BJ (cell line): ENCODE results near the gene PKMYT1. TPM values are rescaled to one million over a fixed set of nuclear protein-coding genes. Genes with fewer than 3 reads are reported as not detected.

ENCODE experiments used
- CTCF ChIA-PET: fragments of 350-600 bp; formaldehyde crosslinking; extraction: SDS; loops from one replicate; lab custom pipeline; 2021; ENCODE audit warnings: antibody characterized with exemption, inconsistent platforms; lab: Yijun Ruan, JAX
- POLR2A ChIA-PET: fragments of 300-600 bp; sonication (Branson Sonifier 250); formaldehyde crosslinking; extraction: SDS; loops from one replicate; lab custom pipeline; 2021; ENCODE audit warnings: antibody characterized with exemption; lab: Charles Lee
- DNase-seq: peaks from one replicate; pipeline ENCODE4 v3.0.0-alpha.2; 2011; ENCODE audit warnings: low read depth
- H3K27me3 ChIP-seq: 2 replicates; pipeline ENCODE4 v1.6.0; 2011; ENCODE audit warnings: low read length; ENCODE audit not compliant: control insufficient read depth, insufficient read depth
- H3K36me3 ChIP-seq: 2 replicates; pipeline ENCODE4 v1.5.1; 2011; ENCODE audit warnings: low read length; ENCODE audit not compliant: control insufficient read depth, insufficient read depth
- H3K4me3 ChIP-seq: 2 replicates; pipeline ENCODE4 v1.5.1; 2011; ENCODE audit warnings: low read depth, mild to moderate bottlenecking, control low read depth, low read length
- polyA plus RNA-seq: library from polyadenylated mRNA; depleted of rRNA; stranded (reverse); fragments of >200 nt; gene quantifications from 2 replicates; pipeline ENCODE4 v1.2.3, GENCODE V29; 2011
- TF ChIP-seq, protein P1 (sequence below): IDR thresholded peaks from 2 replicates; pipeline ENCODE4 v1.5.1; 2011; ENCODE audit warnings: low read depth, mild to moderate bottlenecking, control low read depth, inconsistent platforms, low read length, moderate library complexity; ENCODE audit not compliant: insufficient read depth

The PKMYT1 gene
- polyA plus RNA-seq, 1 experiment, result 6.9 TPM

DNA sequence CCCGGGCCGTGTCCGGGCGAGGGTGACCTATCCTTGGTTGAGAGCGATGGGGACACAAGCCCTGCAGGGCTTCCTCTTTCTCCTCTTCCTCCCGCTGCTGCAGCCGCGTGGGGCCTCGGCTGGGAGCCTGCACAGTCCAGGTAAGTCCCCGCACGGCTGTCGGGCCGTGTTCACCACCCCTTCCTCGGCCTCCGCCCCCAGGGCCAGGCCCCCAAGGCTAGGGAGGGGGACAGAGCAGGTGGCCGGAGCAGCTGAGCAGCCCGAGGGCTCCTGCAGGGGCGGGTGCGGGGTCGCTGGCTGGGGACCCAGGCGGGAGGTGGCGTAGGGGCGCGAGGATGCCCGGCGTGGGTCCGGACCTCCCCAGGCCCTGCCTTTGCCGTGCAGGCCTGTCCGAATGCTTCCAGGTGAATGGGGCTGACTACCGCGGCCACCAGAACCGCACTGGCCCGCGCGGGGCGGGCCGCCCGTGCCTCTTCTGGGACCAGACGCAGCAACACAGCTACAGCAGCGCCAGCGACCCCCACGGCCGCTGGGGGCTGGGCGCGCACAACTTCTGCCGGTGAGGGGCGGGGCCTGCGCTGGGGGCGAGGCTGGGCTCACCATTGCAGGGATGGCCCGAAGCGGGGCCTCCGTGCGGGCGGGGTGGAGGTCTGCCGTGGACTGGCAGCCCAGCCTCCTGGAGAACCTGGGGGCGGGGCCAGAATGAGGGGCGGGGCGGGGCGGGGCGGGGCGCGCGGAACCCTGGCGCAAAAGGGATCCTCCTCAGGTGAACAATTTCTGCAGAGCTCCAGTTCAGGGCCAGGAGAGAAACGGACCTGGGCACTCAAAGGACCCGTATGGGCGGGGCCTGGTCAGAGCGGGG lies 15.5 kb downstream of the PKMYT1 start:
- TF ChIP-seq, protein P1, sequence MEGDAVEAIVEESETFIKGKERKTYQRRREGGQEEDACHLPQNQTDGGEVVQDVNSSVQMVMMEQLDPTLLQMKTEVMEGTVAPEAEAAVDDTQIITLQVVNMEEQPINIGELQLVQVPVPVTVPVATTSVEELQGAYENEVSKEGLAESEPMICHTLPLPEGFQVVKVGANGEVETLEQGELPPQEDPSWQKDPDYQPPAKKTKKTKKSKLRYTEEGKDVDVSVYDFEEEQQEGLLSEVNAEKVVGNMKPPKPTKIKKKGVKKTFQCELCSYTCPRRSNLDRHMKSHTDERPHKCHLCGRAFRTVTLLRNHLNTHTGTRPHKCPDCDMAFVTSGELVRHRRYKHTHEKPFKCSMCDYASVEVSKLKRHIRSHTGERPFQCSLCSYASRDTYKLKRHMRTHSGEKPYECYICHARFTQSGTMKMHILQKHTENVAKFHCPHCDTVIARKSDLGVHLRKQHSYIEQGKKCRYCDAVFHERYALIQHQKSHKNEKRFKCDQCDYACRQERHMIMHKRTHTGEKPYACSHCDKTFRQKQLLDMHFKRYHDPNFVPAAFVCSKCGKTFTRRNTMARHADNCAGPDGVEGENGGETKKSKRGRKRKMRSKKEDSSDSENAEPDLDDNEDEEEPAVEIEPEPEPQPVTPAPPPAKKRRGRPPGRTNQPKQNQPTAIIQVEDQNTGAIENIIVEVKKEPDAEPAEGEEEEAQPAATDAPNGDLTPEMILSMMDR, result no peak
- ChIA-PET POLR2A (interaction anchor here (0.6 kb wide), 1 partner anchor 74 kb away, joined by 3 read pairs; no protein-coding TSS in a partner anchor), CTCF (interaction anchor here (0.6 to 1.2 kb wide), 2 partner anchors 9 to 17 kb away, joined by 3 read pairs; no protein-coding TSS in a partner anchor)
- Histone ChIP-seq H3K36me3 (no peaks in the 10 kb centered on the region), H3K27me3 (peaks cover 37% of the 10 kb centered on the region), H3K4me3 (0 out of 2 replicates have a peak overlapping the region, but pooled peaks have one; percentile 5)
- no peak for DNase-seq

DNA sequence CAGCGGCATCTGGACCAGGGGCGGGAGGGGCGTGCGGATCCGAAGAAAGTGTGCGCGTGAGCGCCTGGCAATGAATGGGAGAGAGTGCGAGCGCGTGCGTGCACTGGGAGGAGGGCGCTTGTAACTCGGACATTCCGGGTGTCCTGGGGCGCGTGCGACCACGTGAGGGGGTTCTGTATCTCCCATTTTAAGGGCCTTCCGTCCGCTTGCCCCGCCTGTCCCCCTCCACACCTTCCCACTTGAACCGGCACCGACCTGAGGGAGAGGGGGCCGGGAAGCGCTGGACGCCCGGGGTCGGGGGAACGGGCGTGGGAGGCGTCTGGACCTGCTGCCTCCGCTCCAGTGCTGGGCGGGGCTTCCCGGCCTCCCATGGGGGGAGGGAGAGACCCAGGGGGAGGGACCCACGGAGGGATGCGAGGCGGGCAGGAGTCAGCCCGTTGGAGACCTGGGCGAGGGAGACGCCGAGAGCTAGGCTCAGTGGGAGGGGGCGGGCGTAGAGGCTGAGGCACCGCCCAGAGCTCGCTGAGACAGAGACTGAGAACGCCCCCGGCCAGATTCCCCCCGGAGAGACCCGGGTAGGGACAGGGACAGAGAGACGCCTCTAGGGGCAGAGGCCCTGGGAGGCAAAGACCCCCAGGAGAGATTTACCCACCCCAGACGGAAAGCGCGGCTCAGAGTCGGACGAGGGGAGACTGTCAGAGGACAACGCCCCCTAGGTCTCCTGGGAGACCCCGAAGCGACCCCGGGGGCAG lies 16.3 kb downstream of the PKMYT1 start, which contains the start of gene KREMEN2:
TSS of gene KREMEN2 (plus strand) at position 553 of the 752 bp plus-strand sequence. CDS start 246 bp downstream, outside the sequence.
- no peak for DNase-seq
- Histone ChIP-seq H3K36me3 (no peaks in the 10 kb centered on the region), H3K27me3 (peaks cover 39% of the 10 kb centered on the region), H3K4me3 (peak within 1 kb of the TSS; percentile 21)
- ChIA-PET POLR2A (interaction anchor here (0.6 kb wide), 1 partner anchor 96 kb away, joined by 3 read pairs; no protein-coding TSS in a partner anchor), CTCF (interaction anchor here (0.7 to 1.2 kb wide), 2 partner anchors 8 to 37 kb away, joined by 3 read pairs; no protein-coding TSS in a partner anchor)
- TF ChIP-seq, protein P1, result no peak

DNA sequence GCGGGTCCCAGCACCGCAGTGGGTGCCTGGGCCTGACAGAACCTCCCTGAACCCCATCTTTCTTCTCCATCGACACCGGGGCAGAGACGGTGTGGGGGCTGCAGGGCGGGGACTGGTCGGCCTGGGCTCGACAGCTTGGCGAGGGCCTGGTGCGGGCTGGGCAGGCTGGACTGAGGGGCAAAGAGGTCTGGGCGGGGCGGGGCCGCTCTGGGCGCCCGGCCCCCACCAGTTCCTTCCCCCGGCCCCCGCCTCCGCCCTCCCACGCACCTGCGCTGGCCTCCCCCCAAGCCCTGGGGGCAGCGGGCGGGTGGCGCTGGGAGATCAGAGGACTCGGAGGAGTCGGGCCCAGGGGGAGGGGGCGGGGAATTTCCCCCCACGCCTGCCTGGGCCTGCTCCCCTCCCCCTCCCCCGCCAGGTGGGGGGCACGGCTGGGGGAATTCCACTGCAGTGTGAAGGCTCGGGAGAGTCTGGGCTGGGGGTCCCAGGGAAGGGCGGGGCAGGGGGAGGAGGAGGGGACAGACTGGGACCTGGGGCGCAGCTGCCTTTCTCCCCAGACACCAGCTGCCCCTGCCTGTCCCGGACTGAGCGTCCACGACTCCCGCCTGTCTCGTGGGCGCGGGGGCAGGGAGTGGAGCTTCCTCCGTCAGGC lies 17.0 kb downstream of the PKMYT1 start:
- ChIA-PET CTCF (interaction anchor here (0.7 to 2.1 kb wide), 8 partner anchors 7 to 36 kb away, joined by 3 to 8 read pairs (median 4); no protein-coding TSS in a partner anchor), POLR2A (no interaction called here)
- no peak overlapping the region for H3K4me3 ChIP-seq
- peaks cover 39% of the 10 kb centered on the region for H3K27me3 ChIP-seq
- no peak for DNase-seq
- TF ChIP-seq, protein P1, result no peak
- no peaks in the 10 kb centered on the region for H3K36me3 ChIP-seq

DNA sequence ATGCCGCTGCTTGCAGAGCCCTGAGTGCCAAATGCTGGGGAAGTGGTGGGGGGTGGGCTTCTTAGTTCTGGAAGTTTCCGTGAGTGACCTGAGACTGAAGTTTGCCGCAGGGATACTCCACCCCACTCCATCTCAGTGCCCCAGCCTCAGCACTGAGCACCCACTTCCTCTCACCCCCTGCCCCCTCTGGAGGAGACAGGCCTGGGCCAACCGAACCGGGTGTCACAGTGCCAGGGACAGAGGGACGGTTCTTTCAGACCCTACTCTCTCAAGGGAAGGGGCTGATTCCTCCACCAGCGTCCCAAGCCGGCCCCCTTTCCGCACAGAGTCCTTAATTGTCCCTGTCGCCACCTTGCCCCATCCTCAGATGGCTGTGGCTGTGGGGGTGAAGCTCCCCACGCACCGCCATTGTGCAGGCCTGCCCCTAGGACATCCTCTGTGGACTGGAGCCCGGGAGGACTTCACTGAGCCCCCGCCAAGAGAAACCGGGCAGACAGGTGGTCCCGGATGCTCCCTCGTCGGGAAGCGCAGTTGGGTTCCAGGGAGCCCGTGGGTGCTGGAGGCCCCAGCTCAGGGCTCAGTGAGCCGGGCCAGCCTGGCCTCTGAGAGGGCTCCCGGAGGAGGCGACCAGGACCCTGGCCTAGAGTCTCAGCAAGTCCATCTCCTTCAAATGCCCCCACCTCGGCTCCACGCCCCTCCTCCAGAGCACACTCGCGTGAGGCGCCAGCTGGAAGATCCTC lies 17.7 kb downstream of the PKMYT1 start:
- ChIA-PET CTCF (interaction anchor here (1.0 to 2.1 kb wide), 10 partner anchors 10 to 50 kb away, joined by 3 to 12 read pairs (median 5); partner anchors contain the start of gene FLYWCH1), POLR2A (no interaction called here)
- Histone ChIP-seq H3K27me3 (peaks cover 38% of the 10 kb centered on the region), H3K36me3 (no peaks in the 10 kb centered on the region), H3K4me3 (no peak overlapping the region)
- DNase-seq, result no peak
- TF ChIP-seq, protein P1, result no peak
